HepG2 (cell line): Measurements from ENCODE around the gene AUTS2. TPM values are rescaled to one million over a fixed set of nuclear protein-coding genes. Genes with fewer than 3 reads are reported as not detected.

Experiments used
- CAMTA2 ChIP-seq: sonication (generic); formaldehyde crosslinking; IDR thresholded peaks from 2 replicates; pipeline ENCODE4 v1.4.0; 2020; ENCODE audit warnings: mild to moderate bottlenecking, missing genetic modification reagents, borderline replicate concordance
- CC2D1A ChIP-seq: sonication (generic); formaldehyde crosslinking; IDR thresholded peaks from 2 replicates; pipeline ENCODE4 v1.8.1; 2023; ENCODE audit warnings: mild to moderate bottlenecking, missing genetic modification reagents
- CREBL2 ChIP-seq: sonication (generic); formaldehyde crosslinking; IDR thresholded peaks from 2 replicates; pipeline ENCODE4 v1.8.1; 2023; ENCODE audit warnings: missing genetic modification reagents, mild to moderate bottlenecking, borderline replicate concordance
- GMEB1 ChIP-seq: sonication (generic); formaldehyde crosslinking; IDR thresholded peaks from 2 replicates; pipeline ENCODE4 v1.5.1; 2020; ENCODE audit warnings: missing genetic modification reagents, mild to moderate bottlenecking, borderline replicate concordance
- IRF2 ChIP-seq: IDR thresholded peaks from 2 replicates; pipeline ENCODE4 v1.6.1; 2018; ENCODE audit warnings: missing genetic modification reagents, missing compliant biosample characterization
- KDM3A ChIP-seq: IDR thresholded peaks from 2 replicates; pipeline ENCODE4 v1.6.1; 2018; ENCODE audit warnings: low read depth, missing compliant biosample characterization
- SKIL ChIP-seq: sonication (generic); formaldehyde crosslinking; IDR thresholded peaks from 2 replicates; pipeline ENCODE4 v1.8.0; 2022; ENCODE audit warnings: missing genetic modification reagents, mild to moderate bottlenecking, moderate library complexity, borderline replicate concordance
- ZFAT ChIP-seq: sonication (generic); formaldehyde crosslinking; conservative IDR thresholded peaks from 2 replicates; pipeline ENCODE4 v1.8.1; 2023; ENCODE audit warnings: missing genetic modification reagents, inconsistent platforms
- ZNF18 ChIP-seq: sonication (generic); formaldehyde crosslinking; IDR thresholded peaks from 2 replicates; pipeline ENCODE4 v1.8.0; 2022; ENCODE audit warnings: mild to moderate bottlenecking, missing genetic modification reagents; ENCODE audit not compliant: insufficient replicate concordance
- ZNF251 ChIP-seq: sonication (generic); formaldehyde crosslinking; IDR thresholded peaks from 2 replicates; pipeline ENCODE4 v1.9.0; 2021; ENCODE audit warnings: mild to moderate bottlenecking, missing genetic modification reagents
- ZNF512 ChIP-seq: sonication (generic); formaldehyde crosslinking; IDR thresholded peaks from 2 replicates; pipeline ENCODE4 v1.4.0; 2020; ENCODE audit warnings: mild to moderate bottlenecking, missing genetic modification reagents
- polyA plus RNA-seq, 8 experiments: library from polyadenylated mRNA; depleted of rRNA in 3 of 8; stranded (reverse) in 7 of 8; unstranded in 1 of 8; fragments of >200 nt; fragmentation: Illumina TruSeq in 4 of 8; extraction: Trizol in 4 of 8; gene quantifications; 2 replicates each; pipeline versions ENCODE4 v1.2.1 to v1.2.3, GENCODE V29; 2011 to 2016; ENCODE audit warnings: low read depth in 4 of 8, missing spikeins in 1 of 8, mixed read lengths in 1 of 8; ENCODE audit not compliant: insufficient read depth in 1 of 8
- total RNA-seq, 5 experiments: library from RNA; depleted of rRNA; stranded (reverse); fragments of >200 nt; fragmentation: Illumina TruSeq; extraction: Trizol; gene quantifications; 2 replicates each; pipeline ENCODE4 v1.2.3, GENCODE V29; 2016; ENCODE audit warnings: low read depth in 1 of 5

The AUTS2 gene
- total and polyA plus RNA-seq, 2 of the 13 experiments (the other 11 are each of a cell fraction or from before 2014, with no cell fraction given), result 0.38 TPM; not detected in 1

- no peak for TF ChIP-seq CAMTA2 (CRISPR knock-in tag)
- TF ChIP-seq ZFAT (CRISPR knock-in tag), result no peak
- TF ChIP-seq SKIL (CRISPR knock-in tag), result no peak
- TF ChIP-seq IRF2 (CRISPR knock-in tag), result no peak
- TF ChIP-seq GMEB1 (CRISPR knock-in tag), result no peak
- TF ChIP-seq ZNF18 (CRISPR knock-in tag), result no peak
- no peak for TF ChIP-seq CREBL2
- no peak for TF ChIP-seq KDM3A (CRISPR knock-in tag)
- TF ChIP-seq CC2D1A (CRISPR knock-in tag), result no peak
- TF ChIP-seq ZNF512 (CRISPR knock-in tag), result no peak
- TF ChIP-seq ZNF251 (CRISPR knock-in tag), result no peak
These were observed 329.2 kb downstream of the AUTS2 start (continued) for GRCh38 chr7:69927461-69927860.
